ENCODE results near the gene NUDT14.

DNA sequence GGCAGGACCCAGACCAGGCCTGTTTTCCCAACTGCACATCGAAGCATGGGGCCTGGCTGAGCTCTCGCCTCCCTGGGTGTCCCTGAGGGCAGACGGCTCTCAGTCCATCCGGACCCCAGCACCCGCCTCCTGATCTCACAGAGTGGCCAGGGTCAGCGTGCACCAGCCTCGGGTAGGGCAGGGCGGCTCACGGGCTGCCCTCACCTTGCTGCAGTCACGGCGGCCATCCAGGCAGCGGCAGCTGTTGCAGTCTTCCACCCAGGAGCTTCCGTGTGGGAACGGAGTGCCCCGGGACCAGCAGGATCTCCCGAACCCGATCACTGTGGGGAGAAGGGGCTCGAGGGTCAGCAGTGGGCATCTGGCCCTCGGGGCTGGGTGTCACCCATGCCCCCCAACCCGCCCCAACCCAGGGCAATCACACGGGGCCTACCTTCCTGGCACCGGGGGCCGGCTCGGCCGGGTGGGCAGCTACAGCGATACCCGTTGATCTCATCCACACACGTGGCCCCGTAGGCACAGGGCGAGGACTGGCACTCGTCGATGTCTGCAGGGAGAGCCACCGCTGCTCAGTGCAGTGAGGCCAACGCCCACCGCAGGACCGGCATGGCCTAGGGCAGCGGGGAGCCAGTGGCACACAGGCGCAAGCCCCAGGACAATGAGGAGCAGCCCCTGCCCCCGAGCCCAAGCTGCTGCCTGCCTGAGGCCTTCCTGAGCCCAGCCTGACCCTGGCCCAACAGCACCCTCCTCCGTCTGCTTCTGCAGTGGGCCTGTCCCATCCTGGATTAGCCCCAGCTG, 34.7 kb downstream of the NUDT14 start:
- TF ChIP-seq POLR2A (IDR thresholded peaks at IDR 0.05) = no peak
- TF ChIP-seq EP300 (IDR thresholded peaks at IDR 0.05) = no peak
